ENCODE results near the gene GSN. TPM values are rescaled to one million over a fixed set of nuclear protein-coding genes. Genes with fewer than 3 reads are reported as not detected.

The GSN gene
- total RNA-seq, 1 donor, result 253 TPM

DNA sequence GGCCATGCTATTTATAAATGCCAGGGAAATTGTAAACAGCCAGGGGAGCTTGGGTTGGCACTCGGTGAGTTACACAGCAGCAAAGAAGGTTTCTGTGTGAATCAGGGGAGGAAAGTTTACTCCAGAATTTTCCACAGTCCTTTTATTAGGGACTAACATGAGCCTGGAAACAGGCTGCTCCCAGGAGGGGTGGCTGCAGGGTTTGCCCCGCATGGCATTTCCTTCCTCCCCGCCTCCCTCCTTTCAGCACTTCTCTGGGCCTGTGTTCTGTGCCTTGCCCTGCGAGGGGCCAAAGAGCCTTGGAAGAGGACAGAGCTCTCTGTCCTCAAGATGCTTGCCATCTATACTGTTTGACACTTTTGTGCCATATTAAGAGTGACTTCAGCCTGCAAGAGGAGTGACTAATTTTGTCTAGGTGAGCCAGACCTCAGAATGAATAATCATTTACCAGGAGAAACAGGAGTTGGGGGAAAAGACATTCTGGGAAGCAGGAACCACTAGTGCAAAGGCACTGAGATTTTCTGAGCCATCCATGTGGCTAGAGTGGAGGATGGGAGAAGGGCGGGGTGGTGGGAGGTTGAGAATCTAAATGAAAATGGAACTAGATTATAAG is 1.8 kb downstream of the GSN start:
- TF ChIP-seq, protein P1, sequence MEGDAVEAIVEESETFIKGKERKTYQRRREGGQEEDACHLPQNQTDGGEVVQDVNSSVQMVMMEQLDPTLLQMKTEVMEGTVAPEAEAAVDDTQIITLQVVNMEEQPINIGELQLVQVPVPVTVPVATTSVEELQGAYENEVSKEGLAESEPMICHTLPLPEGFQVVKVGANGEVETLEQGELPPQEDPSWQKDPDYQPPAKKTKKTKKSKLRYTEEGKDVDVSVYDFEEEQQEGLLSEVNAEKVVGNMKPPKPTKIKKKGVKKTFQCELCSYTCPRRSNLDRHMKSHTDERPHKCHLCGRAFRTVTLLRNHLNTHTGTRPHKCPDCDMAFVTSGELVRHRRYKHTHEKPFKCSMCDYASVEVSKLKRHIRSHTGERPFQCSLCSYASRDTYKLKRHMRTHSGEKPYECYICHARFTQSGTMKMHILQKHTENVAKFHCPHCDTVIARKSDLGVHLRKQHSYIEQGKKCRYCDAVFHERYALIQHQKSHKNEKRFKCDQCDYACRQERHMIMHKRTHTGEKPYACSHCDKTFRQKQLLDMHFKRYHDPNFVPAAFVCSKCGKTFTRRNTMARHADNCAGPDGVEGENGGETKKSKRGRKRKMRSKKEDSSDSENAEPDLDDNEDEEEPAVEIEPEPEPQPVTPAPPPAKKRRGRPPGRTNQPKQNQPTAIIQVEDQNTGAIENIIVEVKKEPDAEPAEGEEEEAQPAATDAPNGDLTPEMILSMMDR (IDR thresholded peaks at IDR 0.05; ENCODE audit: insufficient read depth, low read length), result no peak
- H3K4me3 ChIP-seq (ENCODE audit: low read depth, low read length), result peak overlapping the region; percentile 90
- no peak for DNase-seq (ENCODE audit: low read depth)

DNA sequence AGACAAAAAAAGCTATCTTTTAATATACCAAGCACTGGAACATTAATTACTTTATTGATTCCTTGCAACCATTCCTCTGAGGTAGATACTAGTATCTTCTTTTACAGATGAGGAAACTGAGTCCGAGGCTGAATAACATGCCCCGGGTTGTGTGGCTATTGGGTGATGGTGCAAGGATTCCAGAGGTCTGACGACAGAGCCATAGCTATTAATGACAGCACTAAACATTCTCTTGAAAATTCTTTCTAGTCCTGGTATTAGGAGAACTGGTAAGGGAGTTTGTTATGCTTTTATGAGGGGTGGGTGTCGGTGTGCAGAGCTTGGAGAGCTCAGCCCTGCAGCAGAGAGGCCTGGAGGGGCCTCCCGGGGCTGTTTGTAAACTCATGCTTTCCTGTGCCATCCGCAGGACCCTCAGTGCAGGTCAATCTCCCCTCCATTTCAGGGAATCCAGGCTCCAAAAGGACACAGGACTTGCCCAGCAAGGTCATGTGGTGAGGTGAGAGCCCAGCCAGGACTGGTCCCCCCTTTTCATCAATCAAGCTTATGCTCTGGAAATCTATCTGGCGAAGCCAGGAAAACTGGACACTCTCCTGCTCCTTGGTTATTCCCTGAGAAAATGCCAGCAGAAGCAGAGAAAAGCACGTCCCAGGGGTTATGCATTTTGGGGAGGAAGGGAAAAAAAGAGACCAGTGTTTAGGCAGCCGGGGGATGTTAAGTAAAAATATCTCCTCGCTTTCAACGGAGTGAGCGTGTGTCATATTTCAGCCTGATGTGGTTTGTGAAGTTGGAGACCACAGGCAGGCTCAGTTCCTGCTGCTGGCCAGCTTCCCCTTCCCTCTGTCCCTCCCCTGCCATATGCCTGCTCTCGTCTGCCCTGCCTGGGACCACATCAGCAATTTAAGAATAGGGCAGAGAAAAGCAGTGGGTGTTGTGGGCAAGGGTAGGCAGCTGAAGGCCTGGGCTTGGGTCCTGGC is 3.7 kb downstream of the GSN start:
- TF ChIP-seq, protein P1 (IDR thresholded peaks at IDR 0.05; ENCODE audit: insufficient read depth, low read length), result no peak
- DNase-seq (ENCODE audit: low read depth), result peak; percentile 82
- H3K4me3 ChIP-seq (ENCODE audit: low read depth, low read length), result peak overlapping the region; percentile 26

GRCh38 chr9:121272401-121272948 is 4.5 kb downstream of the GSN start:
- DNase-seq (ENCODE audit: low read depth), result peak; percentile 12
- no peak overlapping the region for H3K4me3 ChIP-seq (ENCODE audit: low read depth, low read length)
- TF ChIP-seq, protein P1 (IDR thresholded peaks at IDR 0.05; ENCODE audit: insufficient read depth, low read length), result no peak

DNA sequence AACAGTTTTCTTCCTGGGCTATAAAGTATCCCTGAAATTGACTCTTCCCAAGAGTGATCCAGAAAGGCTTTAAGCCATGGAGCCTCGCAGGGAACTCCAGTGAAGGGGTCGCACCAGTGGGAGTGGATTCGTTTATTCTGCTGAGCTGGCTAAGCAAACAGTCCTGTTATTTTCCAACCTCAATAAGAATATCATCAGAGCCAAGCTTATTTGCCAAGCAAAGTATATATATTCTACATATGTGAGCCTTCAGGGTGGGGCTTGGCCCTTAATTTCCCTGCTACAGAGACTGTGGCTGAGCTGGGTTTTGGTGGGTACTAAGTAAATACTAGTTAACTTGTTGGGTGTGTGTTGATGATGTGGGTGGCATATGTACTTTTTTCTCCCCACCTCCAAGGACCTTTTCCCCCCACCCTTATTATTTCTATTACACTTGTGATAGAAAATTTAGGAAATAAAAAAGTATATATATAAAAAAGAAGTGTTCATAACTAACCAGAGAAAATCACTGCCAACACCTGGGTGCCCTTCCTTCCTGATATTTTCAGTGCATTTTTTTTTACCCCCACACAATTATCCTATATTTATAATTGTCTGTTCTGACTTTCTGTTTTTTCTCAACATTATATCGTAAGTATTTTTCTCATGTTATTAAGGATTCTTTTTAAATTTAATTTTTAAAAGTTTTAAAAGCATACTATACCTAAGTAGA is 5.3 kb downstream of the GSN start:
- TF ChIP-seq, protein P1 (IDR thresholded peaks at IDR 0.05; ENCODE audit: insufficient read depth, low read length), result no peak
- DNase-seq (ENCODE audit: low read depth), result no peak
- no peak overlapping the region for H3K4me3 ChIP-seq (ENCODE audit: low read depth, low read length)

GRCh38 chr9:121274851-121275250 is 6.9 kb downstream of the GSN start:
- H3K4me3 ChIP-seq (ENCODE audit: low read depth, low read length), result no peak overlapping the region
- DNase-seq (ENCODE audit: low read depth), result no peak
- TF ChIP-seq, protein P1 (IDR thresholded peaks at IDR 0.05; ENCODE audit: insufficient read depth, low read length), result no peak

Data from fibroblast of the aortic adventitia (primary cell).